GM19239 (cell line): ENCODE data around the gene SYTL4.
"Not testable (repeated sequence)": the region's sequence is repeated elsewhere in the genome, so short reads cannot be mapped to it uniquely, and the experiment has no call there.

Experiments
- DNase-seq: peaks from one replicate; pipeline ENCODE4 v3.0.0; 2011; ENCODE audit warnings: low spot score; ENCODE audit not compliant: insufficient read length
- FAIRE-seq: peaks from 2 replicates; lab custom pipeline; 2011; peaks lifted over from hg19 to GRCh38; lab: Jason Lieb, UNC

SYTL4 gene

DNA sequence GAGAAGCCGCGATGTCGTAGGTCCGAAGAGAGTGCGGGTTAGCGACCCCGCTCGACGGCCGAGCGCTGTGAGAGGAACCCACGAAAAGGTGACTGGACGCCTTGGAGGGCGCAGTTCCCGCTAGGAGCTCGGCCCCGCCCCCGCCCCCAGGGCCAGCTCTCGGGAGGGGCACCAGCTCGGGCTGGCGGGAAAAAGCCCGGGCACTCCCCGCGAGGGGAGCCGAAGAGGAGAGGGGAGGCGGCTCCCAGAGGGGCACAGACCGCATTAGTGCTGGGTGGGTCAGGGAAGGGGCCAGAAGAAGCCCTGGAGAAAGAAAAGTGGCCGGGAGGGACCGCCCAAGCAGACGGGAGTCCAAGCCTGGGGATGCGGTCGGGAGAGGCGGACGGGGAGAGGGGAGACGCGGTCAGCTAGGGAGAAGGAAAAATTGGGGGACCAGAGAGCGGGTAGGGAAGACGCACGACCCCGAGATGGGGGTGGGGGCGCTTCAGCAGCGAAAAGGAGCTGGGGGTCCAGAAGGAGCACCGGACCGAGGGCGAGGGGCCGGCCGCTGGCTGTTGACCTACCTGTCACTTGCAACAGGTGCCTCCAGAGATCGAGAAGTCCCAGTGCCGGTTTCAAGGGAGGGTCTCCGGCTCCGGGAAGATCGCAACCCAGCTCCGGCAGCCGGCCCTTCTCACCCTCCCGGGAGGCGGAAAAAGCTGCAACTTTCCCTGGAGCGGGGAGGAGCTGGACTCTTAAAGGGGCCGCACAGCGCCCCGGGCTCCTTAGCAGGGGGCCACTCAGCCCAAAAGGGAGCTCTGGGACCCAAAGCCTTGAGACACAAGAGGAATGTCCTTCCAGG, at the start of gene SYTL4:
Gene SYTL4 (minus strand): TSS at position 681 of the 841 bp plus-strand sequence. CDS start 30,084 bp downstream, outside the sequence.
- FAIRE-seq: no peak
- DNase-seq: no peak

DNA sequence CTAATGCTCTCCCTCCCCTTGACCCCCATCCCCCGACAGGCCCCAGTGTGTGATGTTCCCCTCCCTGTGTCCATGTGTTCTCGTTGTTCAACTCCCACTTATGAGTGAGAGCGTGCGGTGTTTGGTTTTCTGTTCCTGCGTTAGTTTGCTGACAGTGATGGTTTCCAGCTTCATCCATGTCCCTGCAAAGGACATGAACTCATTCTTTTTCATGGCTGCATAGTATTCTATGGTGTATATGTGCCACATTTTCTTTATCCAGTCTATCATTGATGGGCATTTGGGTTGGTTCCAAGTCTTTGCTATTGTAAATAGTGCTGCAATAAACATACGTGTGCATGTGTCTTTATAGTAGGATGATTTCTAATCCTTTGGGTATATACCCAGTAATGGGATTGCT, 37.5 kb upstream of the SYTL4 start:
- FAIRE-seq: not testable (repeated sequence)

DNA sequence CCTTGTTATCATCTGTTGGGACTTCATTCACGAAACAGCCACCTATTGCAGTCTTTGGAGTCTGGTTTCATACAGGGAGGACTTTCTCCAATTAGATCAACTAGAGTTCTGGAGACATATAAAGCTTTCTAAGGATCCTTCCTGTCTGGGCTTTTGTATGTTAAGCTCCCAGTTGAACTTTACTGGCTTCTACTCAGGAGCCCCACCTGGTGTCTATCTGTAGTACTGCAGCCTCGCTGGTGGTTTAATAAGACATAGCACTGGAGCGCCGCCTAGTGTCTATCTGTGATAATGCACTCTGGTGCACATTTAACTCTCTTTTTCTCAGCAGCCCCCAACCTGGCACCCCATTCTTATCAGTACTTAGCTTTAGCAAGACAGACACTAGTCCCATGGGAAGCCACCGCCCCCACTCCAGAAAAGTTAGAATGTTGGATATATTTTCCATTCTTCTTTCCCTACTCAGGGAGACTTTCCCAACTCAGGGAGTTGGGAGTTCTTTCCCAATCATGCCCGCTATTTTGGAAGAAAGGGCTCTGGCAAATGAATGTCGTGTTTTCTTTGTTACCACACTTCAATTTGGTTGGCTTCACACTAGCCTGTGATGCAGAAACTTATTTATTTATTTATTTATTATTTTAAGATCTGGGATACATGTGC, 36.9 kb upstream of the SYTL4 start:
- DNase-seq: peak; percentile 22
- peak; percentile 86 for FAIRE-seq

More for the DNA sequence above, 37.5 kb upstream of the SYTL4 start:
- not testable (repeated sequence) for DNase-seq

DNA sequence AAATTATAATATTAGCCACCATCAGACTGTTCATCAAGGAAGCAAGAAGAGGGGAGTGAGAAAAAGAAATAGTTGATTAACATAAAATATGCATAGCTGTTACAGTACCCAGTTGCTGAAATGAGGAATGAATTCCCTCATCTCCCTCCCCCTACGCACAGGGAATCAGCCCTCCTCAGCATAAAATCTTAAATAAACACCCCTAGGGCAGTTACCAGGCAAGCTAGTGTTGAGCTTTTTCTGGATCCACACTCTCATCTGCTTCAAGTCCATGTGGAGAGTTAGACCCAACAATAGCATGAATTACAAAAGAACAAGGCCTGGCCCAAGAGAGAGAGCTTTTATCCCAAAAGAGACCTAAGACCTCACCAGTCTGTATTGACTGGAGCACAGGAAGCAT, 19.0 kb upstream of the SYTL4 start:
- no peak for FAIRE-seq

DNA sequence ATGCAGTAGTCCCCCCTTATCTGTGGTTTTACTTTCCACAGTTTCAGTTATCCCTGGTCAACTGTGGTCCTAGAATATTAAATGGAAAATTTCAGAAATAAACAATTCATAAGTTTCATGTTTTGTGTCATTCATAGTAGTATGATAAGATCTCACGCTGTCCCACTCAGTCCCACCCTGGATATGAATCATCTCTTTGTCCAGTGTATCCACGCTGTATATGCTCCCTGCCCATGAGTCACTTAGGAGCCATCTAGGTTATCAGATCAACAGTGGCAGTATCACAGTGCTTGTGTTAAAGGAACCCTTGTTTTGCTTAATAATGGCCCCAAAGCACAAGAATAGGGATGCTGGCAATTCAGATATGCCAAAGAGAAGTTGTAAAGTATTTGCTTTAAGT, 16.2 kb upstream of the SYTL4 start:
- FAIRE-seq: no peak
- DNase-seq: no peak

More for the DNA sequence above, 19.0 kb upstream of the SYTL4 start:
- DNase-seq: no peak

DNA sequence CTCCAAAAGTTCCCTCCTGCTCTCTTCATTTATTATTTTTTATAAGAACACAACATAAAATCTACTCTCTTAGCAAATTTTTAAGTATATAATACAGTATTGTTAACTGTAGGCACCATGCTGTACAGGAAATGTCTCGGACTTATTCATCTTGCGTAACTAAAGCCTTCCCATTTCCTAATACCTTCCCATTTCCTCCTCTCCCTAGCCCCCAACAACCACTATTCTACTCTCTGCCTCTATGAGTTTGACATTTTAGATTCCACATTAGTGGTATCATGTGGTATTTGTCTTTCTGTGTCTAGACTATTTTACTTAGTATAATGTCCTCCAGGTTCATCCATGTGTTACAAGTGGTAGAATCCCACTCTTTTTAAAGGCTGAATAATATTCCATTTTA, 15.8 kb upstream of the SYTL4 start:
- DNase-seq: no peak
- no peak for FAIRE-seq

DNA sequence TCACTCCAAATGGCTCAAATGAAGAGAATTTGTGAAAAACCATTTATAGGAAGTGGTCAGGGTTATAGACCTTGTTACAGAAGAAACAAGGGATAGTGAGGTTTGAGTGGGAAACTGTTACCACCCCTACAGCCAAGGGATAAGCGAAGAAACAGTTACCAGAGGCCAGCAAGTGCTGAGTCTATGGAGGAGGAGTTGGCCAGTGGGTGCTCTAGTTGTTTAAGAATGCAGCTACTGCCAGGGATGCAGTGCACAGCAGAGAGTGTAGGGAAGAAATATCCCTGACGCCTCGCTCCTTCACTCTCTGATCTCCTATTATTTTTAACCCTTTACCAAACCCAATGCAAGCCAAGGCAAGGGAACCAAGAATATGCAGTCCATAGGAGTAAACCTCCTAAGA, 15.2 kb upstream of the SYTL4 start:
- no peak for DNase-seq
- no peak for FAIRE-seq

DNA sequence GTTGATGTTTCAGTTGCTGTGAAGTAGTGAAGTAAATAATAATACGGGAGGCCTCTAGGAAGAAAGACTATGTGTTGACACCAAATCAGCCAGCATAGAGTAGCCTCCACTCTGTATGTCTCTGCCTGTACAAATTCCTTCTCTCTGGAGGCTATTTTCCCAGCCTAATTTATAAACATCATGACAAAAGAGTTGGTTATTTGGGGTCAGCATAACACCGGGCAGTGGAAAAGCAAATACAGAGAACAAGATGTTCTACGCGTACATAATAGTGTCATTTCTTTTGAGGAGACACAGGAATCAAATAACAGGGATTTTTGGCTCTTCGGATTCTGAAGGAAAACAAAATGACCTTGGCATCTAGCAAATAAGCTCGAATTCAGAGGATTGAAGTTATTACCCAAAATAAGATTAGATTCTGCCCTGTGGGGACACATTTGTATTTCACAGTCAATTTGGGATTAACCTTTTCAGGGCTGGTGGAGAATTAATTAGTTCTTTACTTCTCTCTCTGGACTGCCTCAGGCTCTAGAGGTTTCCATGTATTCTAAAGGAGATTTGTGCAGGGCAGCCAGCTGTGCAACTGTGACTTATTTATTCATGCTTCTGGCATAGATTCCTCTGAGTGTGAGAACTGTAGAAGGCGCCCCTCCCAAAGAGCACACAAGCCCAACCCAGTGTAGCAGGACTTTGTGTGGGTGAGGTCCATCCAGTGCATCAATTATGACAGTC, 14.1 kb upstream of the SYTL4 start:
- DNase-seq: no peak
- no peak for FAIRE-seq

DNA sequence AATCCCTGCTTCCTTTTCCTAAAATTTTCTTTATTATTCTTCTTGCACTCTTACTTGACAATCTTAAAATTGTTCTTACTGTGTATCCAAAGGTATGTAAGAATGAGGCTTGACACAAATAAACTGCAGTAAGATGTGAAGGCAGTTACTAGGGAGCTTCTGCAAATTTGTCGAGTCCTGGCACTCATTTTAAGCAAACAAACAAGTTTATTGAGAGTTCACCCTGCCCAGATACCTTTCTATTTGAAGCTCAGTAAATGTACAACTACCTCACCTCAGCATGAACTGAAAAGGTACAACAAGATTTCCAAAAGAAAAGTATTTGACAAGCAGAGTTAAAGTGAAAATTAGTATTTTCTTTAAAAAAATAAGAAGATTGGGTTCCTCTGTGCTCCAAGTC, 13.3 kb upstream of the SYTL4 start:
- DNase-seq: no peak

DNA sequence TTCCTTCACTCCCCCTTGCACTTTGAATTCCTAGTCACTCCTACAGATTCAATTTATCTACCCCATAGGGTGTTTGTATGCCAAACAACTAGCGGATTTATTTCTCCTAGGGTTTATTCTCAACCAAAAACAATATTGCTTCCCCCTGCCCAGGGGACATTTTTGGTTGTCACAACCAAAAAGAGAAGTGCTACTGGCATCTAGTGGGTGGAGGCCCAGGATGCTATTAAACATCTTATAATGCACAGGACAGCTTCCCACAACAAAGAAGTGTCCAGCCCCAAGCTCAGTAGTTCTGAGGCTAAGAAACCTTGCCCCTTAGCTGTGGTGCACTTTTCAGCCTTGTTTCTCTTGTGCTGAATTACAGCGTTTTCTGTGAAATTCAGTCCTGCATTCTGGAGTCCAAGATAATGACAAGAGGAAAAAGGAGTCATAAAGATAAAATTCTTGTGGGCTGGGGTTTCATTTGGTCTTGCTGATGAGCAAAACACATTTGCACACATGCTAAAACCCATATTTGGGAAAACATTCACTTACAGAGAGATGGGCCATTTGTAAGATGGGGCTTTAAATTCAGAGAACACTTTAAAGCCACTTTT, 11.2 kb upstream of the SYTL4 start:
- FAIRE-seq (no peak), DNase-seq (no peak)

More for the DNA sequence above, 13.3 kb upstream of the SYTL4 start:
- FAIRE-seq: no peak

DNA sequence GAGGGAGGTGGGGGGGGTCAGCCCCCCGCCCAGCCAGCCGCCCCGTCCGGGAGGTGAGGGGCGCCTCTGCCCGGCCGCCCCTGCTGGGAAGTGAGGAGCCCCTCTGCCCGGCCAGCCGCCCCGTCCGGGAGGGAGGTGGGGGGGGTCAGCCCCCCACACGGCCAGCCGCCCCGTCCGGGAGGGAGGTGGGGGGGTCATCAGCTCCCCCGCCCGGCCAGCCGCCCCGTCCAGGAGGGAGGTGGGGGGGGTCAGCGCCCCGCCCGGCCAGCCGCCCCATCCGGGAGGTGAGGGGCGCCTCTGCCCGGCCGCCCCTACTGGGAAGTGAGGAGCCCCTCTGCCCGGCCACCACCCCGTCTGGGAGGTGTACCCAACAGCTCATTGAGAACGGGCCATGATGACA, 7.9 kb downstream of the SYTL4 start:
- not testable (repeated sequence) for FAIRE-seq, DNase-seq

DNA sequence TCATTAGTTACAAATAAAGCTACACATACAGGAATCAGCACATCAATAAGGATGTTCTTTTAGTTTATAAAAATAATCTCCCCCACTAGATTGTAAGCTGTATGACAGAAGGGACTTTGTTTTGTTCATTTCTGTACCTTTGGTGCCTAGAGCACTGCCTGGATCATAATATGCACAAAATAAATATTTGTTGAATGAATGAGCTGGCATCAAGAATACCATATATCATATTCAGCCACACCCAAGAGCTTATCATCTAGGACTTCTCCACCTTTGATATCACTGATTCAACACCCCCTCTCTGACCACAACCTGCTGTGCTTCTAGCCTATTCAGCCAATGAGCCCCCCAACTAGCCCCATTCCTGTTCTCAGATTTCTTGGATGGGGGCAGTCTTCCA, 10.6 kb downstream of the SYTL4 start:
- FAIRE-seq: no peak
- DNase-seq: no peak

DNA sequence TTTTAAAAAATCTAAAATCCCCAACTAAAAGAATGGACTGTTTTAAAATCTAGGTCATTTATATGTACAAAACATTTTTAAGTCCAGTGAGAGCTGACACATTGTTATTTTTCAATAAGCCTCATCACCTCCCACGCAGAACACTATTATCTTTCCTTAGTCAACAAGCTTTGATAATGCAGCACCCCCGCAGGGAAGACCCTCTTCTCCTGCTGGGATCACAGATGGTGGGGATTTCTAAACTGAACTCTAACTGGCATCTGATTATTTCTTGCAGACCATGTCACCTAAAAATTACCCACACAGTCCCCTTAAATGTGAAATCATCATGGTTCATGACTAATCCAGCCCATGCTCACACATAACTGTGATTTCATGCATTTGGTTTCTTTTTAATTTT, 11.6 kb downstream of the SYTL4 start:
- DNase-seq: no peak
- FAIRE-seq: no peak

DNA sequence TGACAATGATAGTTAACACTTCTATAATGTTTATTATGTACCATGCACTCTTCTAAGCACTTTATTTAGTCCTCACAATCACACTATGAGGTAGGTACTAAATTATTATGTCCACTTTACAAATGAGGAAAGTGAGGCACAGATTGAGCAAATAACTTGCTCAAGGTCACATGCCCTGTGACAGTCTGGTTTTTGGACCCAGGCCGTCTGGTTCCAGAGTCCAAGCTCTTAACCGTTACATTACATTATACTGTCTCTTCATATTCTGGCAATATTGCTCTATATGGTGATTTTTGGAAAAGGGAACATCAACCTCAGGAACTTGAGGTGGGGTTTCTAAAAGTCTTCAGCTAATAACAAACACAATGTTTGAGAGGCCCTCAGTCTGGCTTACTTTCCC, 12.8 kb downstream of the SYTL4 start:
- DNase-seq: no peak
- FAIRE-seq: no peak

DNA sequence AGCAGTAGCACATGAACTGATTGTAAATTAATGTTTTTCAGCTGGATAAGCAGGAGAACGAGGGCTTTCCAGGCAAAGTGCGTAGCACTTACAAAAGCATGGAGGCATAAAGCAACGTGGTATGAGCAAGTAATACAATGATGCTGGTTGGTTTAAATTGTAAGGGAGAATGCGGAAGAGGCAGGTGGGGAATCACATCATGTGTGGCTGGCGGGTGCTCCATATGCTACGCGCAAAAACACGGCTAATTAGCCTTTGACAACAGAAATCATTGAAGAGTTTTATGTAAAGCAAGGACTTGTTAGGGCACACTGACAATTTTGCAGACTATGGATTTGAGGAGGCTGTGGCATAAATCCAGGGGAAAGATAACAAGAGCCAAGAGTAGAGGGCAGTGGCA, 14.6 kb downstream of the SYTL4 start:
- no peak for DNase-seq
- FAIRE-seq: no peak

DNA sequence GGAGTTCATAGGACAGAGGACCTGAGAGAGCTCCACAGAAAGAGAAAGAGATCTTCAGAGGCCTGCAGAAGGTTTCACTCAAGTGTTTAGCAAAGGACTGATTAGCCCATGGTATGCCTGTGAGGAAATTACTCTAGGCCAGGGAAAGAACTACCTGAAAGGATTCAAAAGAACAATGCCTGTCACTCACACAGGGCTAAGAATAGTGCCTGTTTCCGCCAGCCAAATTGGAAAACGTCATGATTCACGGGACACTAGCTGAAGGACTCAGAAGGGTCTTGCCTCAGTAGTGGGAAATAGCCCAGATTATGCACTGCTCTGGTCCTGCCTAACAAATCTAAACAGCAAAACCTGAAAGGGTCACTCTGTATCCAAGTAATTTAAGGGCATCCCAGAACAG, 21.1 kb downstream of the SYTL4 start:
- FAIRE-seq: no peak

DNA sequence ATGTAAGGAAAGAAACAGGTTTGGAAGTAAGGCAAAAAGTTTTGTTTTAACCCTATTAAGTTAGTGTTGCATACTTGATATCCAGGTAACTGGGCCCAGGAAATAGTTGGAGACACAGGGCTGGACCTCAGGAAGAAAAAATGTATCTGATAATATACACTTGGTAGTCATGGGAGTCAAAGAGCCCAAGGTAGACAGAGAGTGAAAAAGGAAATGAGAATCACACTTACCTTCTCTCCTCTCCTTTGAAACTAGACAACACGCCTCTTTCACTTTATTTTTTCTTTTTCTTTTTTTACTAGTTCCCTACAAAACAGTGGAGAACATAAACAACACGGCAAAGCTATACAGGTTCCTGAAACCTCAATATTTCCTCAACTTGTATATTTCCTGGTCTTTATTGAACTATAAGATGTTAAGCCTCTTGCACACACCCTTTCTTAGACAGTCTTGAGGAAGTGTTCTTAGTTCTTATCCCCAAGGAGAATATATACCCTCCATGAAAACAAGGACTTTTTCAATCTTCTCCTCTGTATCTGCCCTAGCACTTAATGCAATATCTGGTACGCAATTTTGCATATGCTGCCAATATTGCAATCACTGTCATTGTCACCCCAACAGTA, 27.2 kb downstream of the SYTL4 start:
- DNase-seq (no peak), FAIRE-seq (no peak)

More for the DNA sequence above, 21.1 kb downstream of the SYTL4 start:
- no peak for DNase-seq

DNA sequence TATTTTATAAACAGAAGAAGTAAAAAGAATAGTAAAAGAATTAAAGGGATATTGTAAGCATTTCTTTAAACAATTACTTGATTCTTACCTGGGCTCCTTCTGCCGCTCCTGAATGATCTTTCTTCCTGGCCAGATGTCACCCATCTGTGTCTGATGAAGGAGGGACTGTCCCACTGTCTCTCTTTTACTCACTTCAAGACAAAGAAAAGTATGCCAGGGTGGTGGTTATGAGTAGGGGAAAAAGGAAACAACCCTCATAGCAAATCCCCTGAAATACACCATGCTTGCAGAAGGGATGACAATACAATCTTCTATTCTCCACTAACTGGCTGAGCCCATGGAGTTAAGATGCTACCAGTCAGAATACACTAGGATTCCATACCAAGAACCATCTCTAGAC, 31.1 kb downstream of the SYTL4 start:
- FAIRE-seq (no peak), DNase-seq (no peak)

DNA sequence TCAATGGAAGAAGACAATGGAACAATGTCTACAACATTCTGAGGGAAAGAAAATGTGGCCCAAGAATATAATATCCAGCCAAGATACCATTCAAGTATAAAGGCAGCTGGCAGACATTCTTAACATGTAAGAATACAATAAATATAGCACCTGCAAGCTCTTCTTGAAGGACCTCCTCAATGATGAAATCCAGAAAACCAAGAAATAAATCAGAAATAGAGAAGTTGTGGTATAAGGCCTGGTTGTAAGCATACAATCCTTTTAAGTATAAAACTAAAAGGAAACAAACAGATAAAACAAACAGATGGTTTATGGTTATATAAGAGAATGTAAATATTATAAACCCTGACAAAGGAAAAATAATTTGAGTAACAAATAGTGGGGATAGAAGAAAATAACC, 33.4 kb downstream of the SYTL4 start:
- DNase-seq: no peak
- peak; percentile 33 for FAIRE-seq

DNA sequence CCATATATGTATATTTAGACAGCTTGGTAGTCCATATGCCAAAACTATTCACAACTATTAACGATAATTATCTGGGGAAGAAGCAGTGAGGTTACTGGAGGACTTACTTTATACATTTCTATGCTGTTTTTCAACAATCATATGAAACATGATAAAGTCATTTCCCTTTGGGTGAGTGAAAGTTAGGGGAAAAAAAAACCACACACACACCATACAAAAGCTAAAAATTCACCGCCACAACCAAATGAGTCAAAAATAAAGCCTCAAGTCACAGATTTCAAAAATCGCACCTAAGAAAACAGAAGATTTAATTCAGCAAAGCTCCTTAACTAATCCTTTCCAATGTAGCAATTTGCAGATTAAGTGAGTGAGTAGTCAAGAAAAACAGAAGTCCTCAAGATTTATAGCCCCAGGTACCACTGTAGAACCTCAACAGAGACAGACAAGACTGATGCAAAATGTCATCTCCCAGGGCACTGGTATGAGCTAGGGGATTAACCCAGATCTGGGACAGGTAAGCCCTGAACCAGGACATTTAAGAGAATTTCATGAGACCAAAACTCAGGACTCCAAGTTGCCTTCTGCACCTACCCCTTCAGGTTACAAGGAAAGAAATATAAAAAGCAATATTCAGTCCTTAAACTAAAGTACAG, 35.1 kb downstream of the SYTL4 start:
- no peak for DNase-seq

More for the DNA sequence above, 35.1 kb downstream of the SYTL4 start:
- FAIRE-seq: peak; percentile 49
